CD1c-positive myeloid dendritic cell (primary cell): ENCODE results near the gene TERB2.
"Not testable (repeated sequence)": the region's sequence is repeated elsewhere in the genome, so short reads cannot be mapped to it uniquely, and the experiment has no call there.

Experiments used
- DNase-seq: peaks from one replicate; pipeline ENCODE4 v3.0.0-alpha.2; 2016; ENCODE audit errors: extremely low spot score

TERB2 gene

GRCh38 chr15:44956388-44956787, at the start of gene TERB2:
Gene TERB2 (plus strand): TSS chr15:44956687. CDS start chr15:44956719, 32 bp downstream.
- no peak for DNase-seq

DNA sequence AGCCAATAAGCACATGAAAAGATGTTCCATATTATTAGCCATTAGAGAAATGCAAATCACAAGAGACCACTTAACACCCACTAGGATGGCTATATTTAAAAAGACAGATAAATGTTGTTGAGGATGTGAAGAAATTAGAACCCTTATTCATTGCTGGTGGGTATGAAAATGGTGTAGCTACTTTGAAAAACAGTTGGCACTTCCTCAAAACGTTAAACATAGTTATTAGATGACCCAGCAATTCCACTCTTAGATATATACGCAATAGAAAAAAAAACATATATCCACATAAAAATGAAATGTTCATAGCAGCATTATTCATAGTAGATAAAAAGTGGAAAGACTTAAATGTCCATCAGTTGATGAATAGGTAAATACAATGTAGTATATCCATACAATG, 47.1 kb upstream of the TERB2 start:
- DNase-seq, result no peak

GRCh38 chr15:44910981-44911625, 45.4 kb upstream of the TERB2 start:
- no peak for DNase-seq

DNA sequence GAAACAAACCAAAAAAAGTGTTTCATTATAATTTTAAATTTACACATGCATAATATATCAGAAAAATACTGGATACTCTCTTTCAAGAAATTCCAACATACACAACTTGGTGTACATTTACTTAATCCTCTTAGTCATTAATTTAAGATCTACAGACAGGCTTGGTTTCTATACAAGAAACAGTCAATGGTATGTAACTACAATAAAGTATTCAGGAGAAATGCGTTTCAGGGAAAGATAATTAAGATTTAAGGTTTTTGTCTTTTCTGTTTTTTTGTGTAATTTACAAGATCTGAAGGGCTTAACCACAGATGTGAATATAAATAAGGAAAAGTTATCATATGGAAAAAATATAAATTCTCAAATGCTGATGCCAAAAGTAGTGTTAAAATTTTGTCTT, 44.3 kb upstream of the TERB2 start:
- not testable (repeated sequence) for DNase-seq

- DNase-seq, result not testable (repeated sequence)
Observed at GRCh38 chr15:44912974-44913448, 43.5 kb upstream of the TERB2 start.

GRCh38 chr15:44918136-44918535, 38.4 kb upstream of the TERB2 start:
- no peak for DNase-seq

- not testable (repeated sequence) for DNase-seq
Observed at GRCh38 chr15:44928658-44929057, 27.8 kb upstream of the TERB2 start.

- DNase-seq, result not testable (repeated sequence)
Observed at GRCh38 chr15:44930283-44930682, 26.2 kb upstream of the TERB2 start.

GRCh38 chr15:44958302-44958701, 1.8 kb downstream of the TERB2 start:
- DNase-seq, result not testable (repeated sequence)

DNA sequence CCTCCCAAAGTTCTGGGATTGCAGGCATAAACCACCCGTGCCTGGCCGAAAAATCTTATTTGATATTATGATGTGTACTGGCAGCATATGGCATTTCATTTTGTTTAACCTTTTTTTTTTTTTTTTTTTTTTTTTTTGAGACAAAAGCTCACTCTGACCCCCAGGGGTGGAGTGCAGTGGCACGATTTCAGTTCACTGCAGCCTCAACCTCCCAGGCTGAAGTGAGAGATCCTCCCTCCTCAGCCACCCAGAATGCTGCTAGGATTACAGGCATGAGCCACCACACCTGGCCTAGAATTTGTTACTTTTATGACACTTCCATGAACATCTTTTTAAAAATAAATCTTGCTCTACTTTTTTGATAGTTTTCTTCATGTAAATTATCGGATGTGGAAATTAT, 12.0 kb downstream of the TERB2 start:
- no peak for DNase-seq

DNA sequence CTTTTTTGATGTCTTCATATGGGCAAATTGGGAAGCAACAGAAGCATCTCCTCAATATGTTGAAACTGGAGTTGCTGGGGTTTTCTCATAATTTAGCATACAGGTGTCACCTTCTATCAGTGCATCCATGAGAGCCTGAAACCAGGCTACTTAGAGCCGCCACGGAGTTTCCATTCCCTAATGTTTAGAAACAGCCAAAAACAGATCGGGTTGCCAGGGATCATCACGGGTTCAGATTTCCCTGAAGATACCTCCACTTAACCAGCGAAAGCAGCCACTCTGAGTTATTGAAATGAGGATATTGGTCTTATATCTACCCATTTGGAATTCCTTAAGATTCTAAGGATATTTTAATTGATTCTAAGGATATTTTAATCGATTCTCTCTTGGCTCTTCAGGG, 14.5 kb downstream of the TERB2 start:
- no peak for DNase-seq

DNA sequence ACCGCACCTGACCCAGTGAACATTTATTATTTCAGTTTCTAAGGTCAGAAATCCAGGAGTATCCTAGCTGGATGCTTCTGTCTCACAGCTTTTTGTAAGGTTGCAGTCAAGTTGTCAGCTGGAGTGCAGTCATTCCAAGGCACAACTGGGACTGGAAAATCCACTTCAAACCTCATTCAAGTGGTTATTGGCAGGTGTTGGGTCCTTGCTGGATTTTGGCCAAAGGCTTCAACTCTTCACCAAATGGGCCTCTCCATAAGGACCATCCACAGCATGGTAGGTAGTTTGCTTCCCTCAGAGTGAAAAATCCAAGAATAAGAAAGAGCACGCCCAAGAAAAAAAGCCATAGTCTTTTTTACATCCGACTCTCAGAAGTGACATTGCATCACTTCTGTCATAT, 19.7 kb downstream of the TERB2 start:
- DNase-seq, result not testable (repeated sequence)

- DNase-seq, result not testable (repeated sequence)
Observed at GRCh38 chr15:44977781-44978180, 21.3 kb downstream of the TERB2 start.

DNA sequence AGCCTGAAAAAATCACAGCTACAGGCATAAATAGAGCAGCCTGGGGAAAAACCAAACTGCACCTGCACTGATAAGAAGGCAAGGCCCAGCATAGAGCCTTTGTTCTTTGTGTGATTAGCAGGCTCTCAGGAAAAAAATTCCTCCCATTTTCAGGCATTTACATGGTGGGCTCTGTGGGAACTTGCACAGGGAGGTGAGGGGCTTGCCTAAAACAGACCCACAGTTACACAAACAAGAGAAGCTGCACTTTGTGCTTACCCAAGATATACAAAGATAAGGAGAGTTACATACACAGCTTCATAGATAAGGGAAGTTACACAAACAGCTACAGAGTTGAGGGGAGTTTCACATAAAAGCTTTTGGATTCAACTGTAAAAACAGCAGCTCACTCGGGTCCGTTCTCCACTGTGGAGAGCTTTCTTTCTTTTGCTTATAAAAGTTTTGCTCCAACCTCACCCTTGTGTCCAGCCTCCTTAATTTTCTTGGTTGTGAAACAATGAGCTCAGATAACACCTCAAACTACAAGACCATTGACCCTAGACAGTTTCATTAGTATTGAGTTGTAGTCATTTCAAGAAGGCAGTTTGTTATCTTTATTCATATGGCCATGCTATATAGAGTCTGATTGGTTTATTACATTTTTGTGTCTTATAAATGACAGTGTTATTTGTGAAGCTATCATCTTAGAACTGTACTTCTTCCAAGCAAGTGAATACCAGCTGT, 23.3 kb downstream of the TERB2 start:
- not testable (repeated sequence) for DNase-seq

DNA sequence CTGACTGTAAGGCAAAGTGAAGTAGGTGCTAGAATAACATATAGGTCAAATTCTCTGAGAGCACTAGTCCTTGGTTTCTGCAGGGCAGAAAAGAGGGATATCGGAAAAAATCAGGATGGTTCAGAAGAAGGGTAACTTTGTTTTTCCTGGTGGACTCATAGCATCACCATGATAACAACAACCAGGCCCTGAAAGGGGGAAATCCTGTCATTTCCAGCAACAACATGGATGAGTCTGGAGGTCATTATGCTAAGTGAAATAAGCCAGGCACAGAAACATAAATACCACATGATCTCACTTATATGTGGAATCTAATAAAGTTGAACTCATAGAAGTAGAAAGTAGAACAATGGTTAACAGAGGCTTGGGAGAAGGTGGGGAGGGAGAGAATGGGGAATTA, 27.7 kb downstream of the TERB2 start:
- DNase-seq, result not testable (repeated sequence)

GRCh38 chr15:44986346-44987055, 30.0 kb downstream of the TERB2 start:
- not testable (repeated sequence) for DNase-seq

DNA sequence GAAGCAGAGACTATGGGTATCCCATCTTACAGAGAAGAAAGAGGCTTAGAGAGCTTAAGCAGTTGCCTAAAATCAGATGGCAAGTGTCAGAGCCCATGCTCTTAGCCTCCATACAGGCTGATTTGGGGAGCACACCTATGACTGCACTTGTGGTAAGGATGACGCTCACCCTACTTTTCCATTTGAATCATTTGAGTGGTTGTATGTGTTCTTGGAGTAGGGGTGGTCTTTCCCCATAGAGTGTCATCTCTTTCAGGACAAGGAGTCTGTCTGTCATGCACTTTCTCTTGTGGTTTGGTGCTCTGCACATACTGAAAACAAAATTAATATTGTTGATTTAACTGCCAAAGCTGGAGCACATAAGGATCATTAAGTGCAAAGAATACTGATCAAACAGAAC, 31.2 kb downstream of the TERB2 start:
- not testable (repeated sequence) for DNase-seq

- DNase-seq, result not testable (repeated sequence)
Observed at GRCh38 chr15:44988184-44988869, 31.8 kb downstream of the TERB2 start.

- DNase-seq, result not testable (repeated sequence)
Observed at GRCh38 chr15:44988870-44989219, 32.4 kb downstream of the TERB2 start.

GRCh38 chr15:44997632-44998031, 41.1 kb downstream of the TERB2 start:
- DNase-seq, result not testable (repeated sequence)

- no peak for DNase-seq
Observed at GRCh38 chr15:44999105-44999504, 42.6 kb downstream of the TERB2 start.

DNA sequence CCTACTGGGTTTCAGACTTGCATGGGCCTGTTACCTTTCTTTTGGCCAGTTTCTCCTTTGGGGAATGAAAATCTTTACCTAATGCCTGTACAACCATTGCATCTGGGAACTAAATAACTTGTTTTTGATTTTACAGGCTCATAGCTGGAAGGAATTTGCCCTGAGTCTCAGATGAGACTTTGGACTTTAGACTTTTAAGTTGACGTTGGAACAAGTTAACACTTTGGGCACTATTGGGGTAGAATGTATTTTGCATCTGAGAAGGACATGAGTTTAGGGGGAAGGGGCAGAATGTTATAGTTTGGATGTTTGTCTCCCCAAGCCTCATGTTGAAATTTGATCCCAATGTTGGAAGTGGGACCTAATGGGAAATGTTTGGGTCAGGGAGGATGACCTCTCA, 44.7 kb downstream of the TERB2 start:
- DNase-seq, result not testable (repeated sequence)
